ENCODE results near the gene DALRD3. TPM values are rescaled to one million over a fixed set of nuclear protein-coding genes. Genes with fewer than 3 reads are reported as not detected.

The DALRD3 gene
- total and polyA plus RNA-seq, 4 donors = 7.9 to 10.6 (median 9.3) TPM

DNA sequence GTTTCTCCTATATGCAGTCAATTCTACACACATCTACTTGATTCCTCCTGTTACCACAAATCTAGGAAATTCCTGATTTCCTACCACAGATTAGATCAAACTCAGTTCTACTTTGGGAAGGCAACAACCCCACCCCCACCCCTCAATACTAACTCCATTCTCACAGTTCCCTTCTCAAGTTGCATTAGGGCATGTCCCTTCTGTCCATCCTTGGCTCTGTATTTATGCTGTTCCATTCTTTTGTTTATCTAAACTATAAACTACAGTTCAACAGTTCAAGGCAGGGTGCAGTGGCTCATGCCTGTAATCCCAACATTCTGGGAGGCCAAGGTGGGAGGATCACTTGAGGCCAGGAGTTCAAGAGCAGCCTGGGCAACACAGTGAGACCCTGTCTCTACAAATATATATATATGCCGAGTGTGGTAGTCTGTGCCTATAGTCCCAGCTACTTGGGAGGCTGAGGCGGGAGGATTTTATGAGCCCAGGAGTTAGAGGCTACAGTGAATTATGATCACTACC, 36.0 kb upstream of the DALRD3 start:
- H3K9ac ChIP-seq (ENCODE audit: low read depth in 1 of 2, low read length in 2 of 2) = no peak overlapping the region
- H3K36me3 ChIP-seq (ENCODE audit: control insufficient read depth in 4 of 4, insufficient read depth in 3 of 4, low read depth in 1 of 4, low read length in 3 of 4) = peaks cover 15 to 36% (median 32%) of the 10 kb centered on the region in 4 donors
- H3K4me1 ChIP-seq (ENCODE audit: control insufficient read depth in 4 of 4, insufficient read depth in 4 of 4, low read length in 3 of 4) = no peaks in the 10 kb centered on the region
- no peak overlapping the region for H3K4me3 ChIP-seq (ENCODE audit: low read depth in 1 of 3, low read length in 3 of 3)
- 97% methylated on average over 2 of the region's 2 CpGs for WGBS
- no peaks in the 10 kb centered on the region for H3K27me3 ChIP-seq (ENCODE audit: control insufficient read depth in 4 of 4, insufficient read depth in 4 of 4, low read length in 3 of 4)
- H3K9me3 ChIP-seq (ENCODE audit: control insufficient read depth in 4 of 4, low read length in 3 of 4) = no peaks in the 10 kb centered on the region
- DNase-seq (ENCODE audit: low spot score) = no peak
- no peak overlapping the region for H3K27ac ChIP-seq (ENCODE audit: low read depth in 1 of 2, low read length in 2 of 2)
- TF ChIP-seq, protein P1, sequence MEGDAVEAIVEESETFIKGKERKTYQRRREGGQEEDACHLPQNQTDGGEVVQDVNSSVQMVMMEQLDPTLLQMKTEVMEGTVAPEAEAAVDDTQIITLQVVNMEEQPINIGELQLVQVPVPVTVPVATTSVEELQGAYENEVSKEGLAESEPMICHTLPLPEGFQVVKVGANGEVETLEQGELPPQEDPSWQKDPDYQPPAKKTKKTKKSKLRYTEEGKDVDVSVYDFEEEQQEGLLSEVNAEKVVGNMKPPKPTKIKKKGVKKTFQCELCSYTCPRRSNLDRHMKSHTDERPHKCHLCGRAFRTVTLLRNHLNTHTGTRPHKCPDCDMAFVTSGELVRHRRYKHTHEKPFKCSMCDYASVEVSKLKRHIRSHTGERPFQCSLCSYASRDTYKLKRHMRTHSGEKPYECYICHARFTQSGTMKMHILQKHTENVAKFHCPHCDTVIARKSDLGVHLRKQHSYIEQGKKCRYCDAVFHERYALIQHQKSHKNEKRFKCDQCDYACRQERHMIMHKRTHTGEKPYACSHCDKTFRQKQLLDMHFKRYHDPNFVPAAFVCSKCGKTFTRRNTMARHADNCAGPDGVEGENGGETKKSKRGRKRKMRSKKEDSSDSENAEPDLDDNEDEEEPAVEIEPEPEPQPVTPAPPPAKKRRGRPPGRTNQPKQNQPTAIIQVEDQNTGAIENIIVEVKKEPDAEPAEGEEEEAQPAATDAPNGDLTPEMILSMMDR (IDR thresholded peaks at IDR 0.05; ENCODE audit: low read depth, low read length, missing input control) = no peak
- no peak for TF ChIP-seq RAD21 (IDR thresholded peaks at IDR 0.05)
- TF ChIP-seq NR2F2 (IDR thresholded peaks at IDR 0.05) = no peak
- no peak for TF ChIP-seq SP1 (IDR thresholded peaks at IDR 0.05)
- TF ChIP-seq RXRA (IDR thresholded peaks at IDR 0.05) = no peak
- TF ChIP-seq FOXA2 (IDR thresholded peaks at IDR 0.05) = no peak
- no peak for TF ChIP-seq YY1 (IDR thresholded peaks at IDR 0.05)
- TF ChIP-seq HNF4G (IDR thresholded peaks at IDR 0.05) = no peak
- no peak for TF ChIP-seq FOXA1 (IDR thresholded peaks at IDR 0.05)
- TF ChIP-seq GABPA (IDR thresholded peaks at IDR 0.05 in 1 of 2, conservative IDR thresholded peaks at IDR 0.05 in 1 of 2) = no peak
- no peak for TF ChIP-seq EGR1 (IDR thresholded peaks at IDR 0.05; ENCODE audit: low read depth in 2 of 2)
- TF ChIP-seq, protein P2, sequence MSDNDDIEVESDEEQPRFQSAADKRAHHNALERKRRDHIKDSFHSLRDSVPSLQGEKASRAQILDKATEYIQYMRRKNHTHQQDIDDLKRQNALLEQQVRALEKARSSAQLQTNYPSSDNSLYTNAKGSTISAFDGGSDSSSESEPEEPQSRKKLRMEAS (IDR thresholded peaks at IDR 0.05) = no peak
- no peak for TF ChIP-seq HNF4A (conservative IDR thresholded peaks at IDR 0.05)
- no peak for TF ChIP-seq TAF1 (conservative IDR thresholded peaks at IDR 0.05)
- TF ChIP-seq, protein P3, sequence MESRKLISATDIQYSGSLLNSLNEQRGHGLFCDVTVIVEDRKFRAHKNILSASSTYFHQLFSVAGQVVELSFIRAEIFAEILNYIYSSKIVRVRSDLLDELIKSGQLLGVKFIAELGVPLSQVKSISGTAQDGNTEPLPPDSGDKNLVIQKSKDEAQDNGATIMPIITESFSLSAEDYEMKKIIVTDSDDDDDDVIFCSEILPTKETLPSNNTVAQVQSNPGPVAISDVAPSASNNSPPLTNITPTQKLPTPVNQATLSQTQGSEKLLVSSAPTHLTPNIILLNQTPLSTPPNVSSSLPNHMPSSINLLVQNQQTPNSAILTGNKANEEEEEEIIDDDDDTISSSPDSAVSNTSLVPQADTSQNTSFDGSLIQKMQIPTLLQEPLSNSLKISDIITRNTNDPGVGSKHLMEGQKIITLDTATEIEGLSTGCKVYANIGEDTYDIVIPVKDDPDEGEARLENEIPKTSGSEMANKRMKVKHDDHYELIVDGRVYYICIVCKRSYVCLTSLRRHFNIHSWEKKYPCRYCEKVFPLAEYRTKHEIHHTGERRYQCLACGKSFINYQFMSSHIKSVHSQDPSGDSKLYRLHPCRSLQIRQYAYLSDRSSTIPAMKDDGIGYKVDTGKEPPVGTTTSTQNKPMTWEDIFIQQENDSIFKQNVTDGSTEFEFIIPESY (IDR thresholded peaks at IDR 0.05) = no peak

DNA sequence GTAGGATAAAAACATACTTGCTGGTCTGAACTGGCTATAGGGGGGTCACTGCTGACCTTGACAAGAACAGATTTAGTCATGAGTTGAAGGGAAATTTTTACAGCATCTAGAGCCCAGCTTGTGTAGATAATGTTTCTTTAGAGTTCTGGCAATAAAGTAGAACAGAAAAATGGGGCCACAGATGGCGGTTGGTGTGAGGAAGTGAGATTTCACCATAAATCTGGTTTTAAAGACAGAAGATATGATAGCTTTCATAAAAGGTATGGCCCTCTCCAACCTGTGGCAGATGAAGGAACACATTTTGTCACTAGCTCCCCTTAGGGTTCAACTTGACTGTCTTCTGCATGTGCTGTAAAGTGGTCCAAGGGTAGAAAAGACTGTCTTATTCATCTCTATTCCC, 35.2 kb upstream of the DALRD3 start:
- no peaks in the 10 kb centered on the region for H3K9me3 ChIP-seq (ENCODE audit: control insufficient read depth in 4 of 4, low read length in 3 of 4)
- H3K4me1 ChIP-seq (ENCODE audit: control insufficient read depth in 4 of 4, insufficient read depth in 4 of 4, low read length in 3 of 4) = no peaks in the 10 kb centered on the region
- H3K36me3 ChIP-seq (ENCODE audit: control insufficient read depth in 4 of 4, insufficient read depth in 3 of 4, low read depth in 1 of 4, low read length in 3 of 4) = peaks cover 15 to 36% (median 32%) of the 10 kb centered on the region in 4 donors
- H3K9ac ChIP-seq (ENCODE audit: low read depth in 1 of 2, low read length in 2 of 2) = no peak overlapping the region
- H3K27ac ChIP-seq (ENCODE audit: low read depth in 1 of 2, low read length in 2 of 2) = no peak overlapping the region
- TF ChIP-seq YY1 (IDR thresholded peaks at IDR 0.05) (no peak), FOXA1 (IDR thresholded peaks at IDR 0.05) (no peak), RAD21 (IDR thresholded peaks at IDR 0.05) (no peak), TAF1 (conservative IDR thresholded peaks at IDR 0.05) (no peak), HNF4G (IDR thresholded peaks at IDR 0.05) (no peak), JUND (IDR thresholded peaks at IDR 0.05) (no peak), SP1 (IDR thresholded peaks at IDR 0.05) (no peak), EGR1 (IDR thresholded peaks at IDR 0.05; ENCODE audit: low read depth in 2 of 2) (no peak), NR2F2 (IDR thresholded peaks at IDR 0.05) (no peak), FOXA2 (IDR thresholded peaks at IDR 0.05) (no peak), RXRA (IDR thresholded peaks at IDR 0.05) (no peak), HNF4A (conservative IDR thresholded peaks at IDR 0.05) (no peak), GABPA (IDR thresholded peaks at IDR 0.05 in 1 of 2, conservative IDR thresholded peaks at IDR 0.05 in 1 of 2) (no peak)
- TF ChIP-seq, protein P2 (IDR thresholded peaks at IDR 0.05) = no peak
- TF ChIP-seq, protein P1 (IDR thresholded peaks at IDR 0.05; ENCODE audit: low read depth, low read length, missing input control) = no peak
- TF ChIP-seq, protein P4, sequence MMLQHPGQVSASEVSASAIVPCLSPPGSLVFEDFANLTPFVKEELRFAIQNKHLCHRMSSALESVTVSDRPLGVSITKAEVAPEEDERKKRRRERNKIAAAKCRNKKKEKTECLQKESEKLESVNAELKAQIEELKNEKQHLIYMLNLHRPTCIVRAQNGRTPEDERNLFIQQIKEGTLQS (IDR thresholded peaks at IDR 0.05) = no peak
- TF ChIP-seq, protein P3 (IDR thresholded peaks at IDR 0.05) = no peak
- TF ChIP-seq, protein P5, sequence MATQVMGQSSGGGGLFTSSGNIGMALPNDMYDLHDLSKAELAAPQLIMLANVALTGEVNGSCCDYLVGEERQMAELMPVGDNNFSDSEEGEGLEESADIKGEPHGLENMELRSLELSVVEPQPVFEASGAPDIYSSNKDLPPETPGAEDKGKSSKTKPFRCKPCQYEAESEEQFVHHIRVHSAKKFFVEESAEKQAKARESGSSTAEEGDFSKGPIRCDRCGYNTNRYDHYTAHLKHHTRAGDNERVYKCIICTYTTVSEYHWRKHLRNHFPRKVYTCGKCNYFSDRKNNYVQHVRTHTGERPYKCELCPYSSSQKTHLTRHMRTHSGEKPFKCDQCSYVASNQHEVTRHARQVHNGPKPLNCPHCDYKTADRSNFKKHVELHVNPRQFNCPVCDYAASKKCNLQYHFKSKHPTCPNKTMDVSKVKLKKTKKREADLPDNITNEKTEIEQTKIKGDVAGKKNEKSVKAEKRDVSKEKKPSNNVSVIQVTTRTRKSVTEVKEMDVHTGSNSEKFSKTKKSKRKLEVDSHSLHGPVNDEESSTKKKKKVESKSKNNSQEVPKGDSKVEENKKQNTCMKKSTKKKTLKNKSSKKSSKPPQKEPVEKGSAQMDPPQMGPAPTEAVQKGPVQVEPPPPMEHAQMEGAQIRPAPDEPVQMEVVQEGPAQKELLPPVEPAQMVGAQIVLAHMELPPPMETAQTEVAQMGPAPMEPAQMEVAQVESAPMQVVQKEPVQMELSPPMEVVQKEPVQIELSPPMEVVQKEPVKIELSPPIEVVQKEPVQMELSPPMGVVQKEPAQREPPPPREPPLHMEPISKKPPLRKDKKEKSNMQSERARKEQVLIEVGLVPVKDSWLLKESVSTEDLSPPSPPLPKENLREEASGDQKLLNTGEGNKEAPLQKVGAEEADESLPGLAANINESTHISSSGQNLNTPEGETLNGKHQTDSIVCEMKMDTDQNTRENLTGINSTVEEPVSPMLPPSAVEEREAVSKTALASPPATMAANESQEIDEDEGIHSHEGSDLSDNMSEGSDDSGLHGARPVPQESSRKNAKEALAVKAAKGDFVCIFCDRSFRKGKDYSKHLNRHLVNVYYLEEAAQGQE (IDR thresholded peaks at IDR 0.05) = no peak
- H3K27me3 ChIP-seq (ENCODE audit: control insufficient read depth in 4 of 4, insufficient read depth in 4 of 4, low read length in 3 of 4) = no peaks in the 10 kb centered on the region
- no peak for DNase-seq (ENCODE audit: low spot score)
- 91% methylated on average over 1 of the region's 1 CpG for WGBS
- no peak overlapping the region for H3K4me3 ChIP-seq (ENCODE audit: low read depth in 1 of 3, low read length in 3 of 3)

Measured in liver (tissue), 9 donors.